GM12878 (cell line): ENCODE results near the gene PRKCI. TPM values are rescaled to one million over a fixed set of nuclear protein-coding genes. Genes with fewer than 3 reads are reported as not detected.
A peak's percentile ranks its signal among the peaks of the same experiment; 100 is the strongest.

Experiments used
- ATAC-seq: fragments of 200-7000 bp; cut with Tn5 transposase; 3 replicates; pipeline ENCODE4 v1.9.1; 2020; ENCODE audit warnings: mild to moderate bottlenecking, moderate library complexity
- BruUV-seq: library from RNA; stranded (reverse); fragments of 400-500 nt; replicated peaks from 2 replicates; lab custom pipeline; 2021; lab: Mats Ljungman, UMichigan
- CTCF ChIA-PET: fragments of 300-600 bp; sonication (Branson Sonifier 250); formaldehyde crosslinking; extraction: SDS; loops from one replicate; lab custom pipeline; 2021; ENCODE audit warnings: inconsistent platforms; lab: Yijun Ruan, JAX
- POLR2A ChIA-PET: fragments of 350-600 bp; formaldehyde crosslinking; extraction: SDS; loops from one replicate; lab custom pipeline; 2021; ENCODE audit warnings: inconsistent platforms; lab: Charles Lee
- RAD21 ChIA-PET: fragments of 300-600 bp; sonication (Branson Sonifier 250); formaldehyde crosslinking; loops from one replicate; lab custom pipeline; 2023; ENCODE audit warnings: antibody characterized with exemption; ENCODE audit not compliant: unreplicated experiment; lab: Charles Lee
- SMC1A ChIA-PET: fragments of 300-600 bp; sonication (Branson Sonifier 250); formaldehyde crosslinking; loops from one replicate; lab custom pipeline; 2023; ENCODE audit not compliant: unreplicated experiment, uncharacterized antibody; lab: Charles Lee
- DNase-seq: peaks from one replicate; pipeline ENCODE4 v3.0.0-alpha.2; 2011; ENCODE audit warnings: low read depth, low spot score
- FAIRE-seq: peaks from 3 replicates; lab custom pipeline; 2011; peaks lifted over from hg19 to GRCh38; lab: Jason Lieb, UNC
- H2AFZ ChIP-seq: 2 replicates; pipeline ENCODE4 v1.6.0; 2011; ENCODE audit warnings: low read depth, low read length, control low read depth; ENCODE audit not compliant: control insufficient read depth
- H3K27ac ChIP-seq: 2 replicates; pipeline ENCODE4 v1.5.1; 2011; ENCODE audit warnings: control low read depth; ENCODE audit not compliant: control insufficient read depth, insufficient read depth
- H3K27me3 ChIP-seq, 2 experiments: replicated peaks in 1 of 2; 2 replicates each; pipeline versions ENCODE4 v1.6.0 to v1.6.1; 2011; ENCODE audit warnings: low read length in 1 of 2; ENCODE audit not compliant: control insufficient read depth in 2 of 2, insufficient read depth in 2 of 2
- H3K36me3 ChIP-seq, 2 experiments: 2 replicates each; pipeline ENCODE4 v1.5.1; 2011; ENCODE audit warnings: low read length in 1 of 2; ENCODE audit not compliant: control insufficient read depth in 2 of 2, insufficient read depth in 2 of 2
- H3K4me1 ChIP-seq: 2 replicates; pipeline ENCODE4 v1.6.1; 2011; ENCODE audit warnings: mild to moderate bottlenecking, low read length, moderate library complexity, mixed read lengths; ENCODE audit not compliant: control insufficient read depth, insufficient read depth
- H3K4me2 ChIP-seq: 2 replicates; pipeline ENCODE4 v1.6.0; 2011; ENCODE audit warnings: control low read depth; ENCODE audit not compliant: control insufficient read depth, insufficient read depth
- H3K4me3 ChIP-seq: fragments of 200-600 bp; sonication (generic); 2 replicates; pipeline ENCODE4 v1.5.1; 2016
- H3K79me2 ChIP-seq: 2 replicates; pipeline ENCODE4 v1.6.0; 2011; ENCODE audit warnings: low read length; ENCODE audit not compliant: control insufficient read depth, insufficient read depth
- H3K9ac ChIP-seq: 2 replicates; pipeline ENCODE4 v1.8.0; 2011; ENCODE audit warnings: low read length, control low read depth, mixed read lengths; ENCODE audit not compliant: control insufficient read depth, insufficient read depth
- H3K9me3 ChIP-seq: replicated peaks from 3 replicates; pipeline ENCODE4 v1.5.1; 2011; ENCODE audit warnings: mild to moderate bottlenecking, low read length; ENCODE audit not compliant: control insufficient read depth, insufficient read depth
- H4K20me1 ChIP-seq: 2 replicates; pipeline ENCODE4 v1.6.0; 2011; ENCODE audit not compliant: control insufficient read depth, insufficient read depth
- CBFB ChIP-seq: IDR thresholded peaks from 2 replicates; pipeline ENCODE4 v1.6.1; 2016; ENCODE audit warnings: antibody characterized with exemption, low read depth
- CBX5 ChIP-seq: sonication (generic); IDR thresholded peaks from 2 replicates; pipeline ENCODE4 v1.6.1; 2016; ENCODE audit warnings: low read depth, moderate library complexity, mild to moderate bottlenecking, inconsistent platforms
- CREB1 ChIP-seq: IDR thresholded peaks from 2 replicates; pipeline ENCODE4 v1.6.1; 2012; ENCODE audit warnings: low read depth, mild to moderate bottlenecking, inconsistent platforms
- FOXK2 ChIP-seq: fragments of 450-650 bp; IDR thresholded peaks from 2 replicates; pipeline ENCODE4 v1.6.1; 2017; ENCODE audit warnings: mild to moderate bottlenecking, moderate library complexity
- GATAD2B ChIP-seq: fragments of 450-650 bp; conservative IDR thresholded peaks from 2 replicates; pipeline ENCODE4 v1.6.1; 2017; ENCODE audit warnings: low read depth, mild to moderate bottlenecking, moderate library complexity
- IRF4 ChIP-seq: IDR thresholded peaks from 2 replicates; pipeline ENCODE4 v1.6.1; 2011; ENCODE audit warnings: low read depth, low read length
- MXI1 ChIP-seq: fragments of 150-350 bp; IDR thresholded peaks from 2 replicates; pipeline ENCODE4 v1.6.1; 2011; ENCODE audit warnings: low read depth, mild to moderate bottlenecking, inconsistent platforms, low read length, improper control_type of control experiment
- NR2C2 ChIP-seq: IDR thresholded peaks from 2 replicates; pipeline ENCODE4 v1.6.1; 2011; ENCODE audit warnings: borderline replicate concordance, low read depth; ENCODE audit not compliant: control insufficient read depth, insufficient read length
- NR2F1 ChIP-seq: fragments of 450-650 bp; conservative IDR thresholded peaks from 2 replicates; pipeline ENCODE4 v1.6.1; 2017; ENCODE audit warnings: mild to moderate bottlenecking
- NRF1 ChIP-seq: conservative IDR thresholded peaks from 2 replicates; pipeline ENCODE4 v1.6.1; 2011; ENCODE audit warnings: mild to moderate bottlenecking, low read depth, low read length, improper control_type of control experiment
- TCF3 ChIP-seq: IDR thresholded peaks from 2 replicates; pipeline ENCODE4 v1.6.1; 2012; ENCODE audit warnings: low read depth, mild to moderate bottlenecking, low read length, borderline replicate concordance; ENCODE audit not compliant: insufficient read depth
- ZNF207 ChIP-seq: fragments of 450-650 bp; IDR thresholded peaks from 2 replicates; pipeline ENCODE4 v1.6.1; 2014; ENCODE audit warnings: antibody characterized with exemption, mild to moderate bottlenecking, borderline replicate concordance
- ZSCAN29 ChIP-seq: fragments of 450-650 bp; IDR thresholded peaks from 2 replicates; pipeline ENCODE4 v1.6.1; 2017; ENCODE audit warnings: mild to moderate bottlenecking, moderate library complexity
- WGBS: methylation state at CpG from one replicate; pipeline ENCODE4 v1.1.6; 2016; ENCODE audit warnings: low lambda C conversion rate; ENCODE audit not compliant: insufficient replicate concordance, insufficient coverage; ENCODE audit errors: missing lambda C conversion rate; 5-methylcytosine and 5-hydroxymethylcytosine counted together
- in situ Hi-C: fragments of 300-500 bp; cut with MboI; formaldehyde crosslinking; loops from 9 replicates; pipeline ENCODE4 v1.14.3; 2018; ENCODE audit warnings: mixed read lengths
- intact Hi-C: fragments of 100-400 bp; cut with micrococcal nuclease; formaldehyde crosslinking; loops from one replicate; pipeline ENCODE4 v1.14.2; 2022; ENCODE audit not compliant: unreplicated experiment
- polyA plus RNA-seq, 11 experiments: library from polyadenylated mRNA; depleted of rRNA in 4 of 11; unstranded in 6 of 11; stranded (reverse) in 5 of 11; fragments of >200 nt; fragmentation: Nextera tagmentation in 4 of 11; fragmentation: Illumina TruSeq in 1 of 11; extraction: Ambion mirVana in 4 of 11; extraction: Trizol in 1 of 11; gene quantifications; 1 replicate in 1 of 11; 2 replicates in 10 of 11; pipeline versions ENCODE4 v1.2.1 to v1.2.3, GENCODE V29; 2011 to 2016; ENCODE audit warnings: inconsistent platforms in 2 of 11, missing spikeins in 2 of 11, low read depth in 1 of 11
- total RNA-seq, 4 experiments: library from RNA; depleted of rRNA in 3 of 4; stranded (reverse); fragments of >200 nt in 3 of 4; fragmentation: Illumina TruSeq in 1 of 4; extraction: Trizol in 1 of 4; gene quantifications; 2 replicates each; pipeline versions ENCODE4 v1.2.1 to v1.2.3, GENCODE V29; 2013 to 2021
- TF ChIP-seq, protein P1 (sequence below), 3 experiments: IDR thresholded peaks in 2 of 3; conservative IDR thresholded peaks in 1 of 3; 2 replicates each; pipeline ENCODE4 v1.5.1; 2011; ENCODE audit warnings: low read depth in 3 of 3, low read length in 3 of 3, mild to moderate bottlenecking in 3 of 3, control low read depth in 2 of 3, moderate library complexity in 2 of 3, inconsistent platforms in 1 of 3, mixed read lengths in 1 of 3; ENCODE audit not compliant: control insufficient read depth in 2 of 3, insufficient read depth in 1 of 3; ENCODE audit errors: extremely low read depth in 1 of 3
- TF ChIP-seq, protein P2 (sequence below): IDR thresholded peaks from 2 replicates; pipeline ENCODE4 v1.6.1; 2012; ENCODE audit warnings: low read depth, low read length, improper control_type of control experiment

Gene PRKCI
- total and polyA plus RNA-seq, 10 of the 15 experiments (the other 5 are each of a cell fraction or from before 2014, with no cell fraction given): 3.5 to 15.4 (median 11.8) TPM

DNA sequence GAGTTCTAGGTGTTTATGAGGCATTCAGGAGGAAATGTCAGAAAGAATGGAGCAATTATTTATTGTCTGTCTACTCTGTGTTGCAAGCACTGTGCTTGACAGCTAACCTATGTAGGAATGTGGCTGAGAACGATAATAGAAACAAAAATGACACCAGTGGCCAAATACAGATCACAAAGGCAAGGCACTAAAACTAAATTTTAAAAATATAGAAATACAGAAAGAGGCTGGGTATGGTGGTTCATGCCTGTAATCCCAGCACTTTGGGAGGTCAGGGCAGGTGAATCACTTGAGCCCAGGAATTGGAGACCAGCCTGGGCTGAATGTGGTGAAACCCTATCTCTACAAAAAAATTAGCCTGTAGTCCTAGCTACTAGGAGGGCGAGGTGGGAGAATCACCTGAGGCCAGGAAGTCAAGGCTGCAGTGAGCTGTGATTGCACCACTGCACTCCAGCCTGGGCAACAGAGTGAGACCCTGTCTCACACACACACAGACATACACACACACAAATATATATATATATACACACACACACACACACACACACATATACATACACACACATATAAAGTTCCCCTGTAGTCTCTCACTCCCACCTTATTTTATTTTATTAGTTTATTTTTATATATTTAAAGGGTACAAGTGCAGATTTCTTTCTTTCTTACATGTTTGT is 6.0 kb downstream of the PRKCI start:
- Histone ChIP-seq H3K9me3 (no peaks in the 10 kb centered on the region), H4K20me1 (no peaks in the 10 kb centered on the region), H3K27me3 (no peaks in the 10 kb centered on the region), H3K9ac (no peak overlapping the region), H3K4me2 (no peak overlapping the region), H3K36me3 (no peaks in the 10 kb centered on the region), H2AFZ (no peak overlapping the region), H3K79me2 (peaks cover 3% of the 10 kb centered on the region), H3K4me1 (no peaks in the 10 kb centered on the region), H3K27ac (no peak overlapping the region), H3K4me3 (no peak overlapping the region)
- ATAC-seq: no peak; the same call in 2 of the 3 replicates
- peak; percentile 54 for FAIRE-seq
- intact Hi-C loops: no loop called here
- TF ChIP-seq NR2C2 (no peak), MXI1 (no peak)
- WGBS: 66% methylated on average over 2 of the region's 2 CpGs
- no TSS peak for BruUV-seq
- in situ Hi-C loops: no loop called here
- ChIA-PET SMC1A (no interaction called here), CTCF (no interaction called here), RAD21 (no interaction called here), POLR2A (no interaction called here)
- DNase-seq: no peak

DNA sequence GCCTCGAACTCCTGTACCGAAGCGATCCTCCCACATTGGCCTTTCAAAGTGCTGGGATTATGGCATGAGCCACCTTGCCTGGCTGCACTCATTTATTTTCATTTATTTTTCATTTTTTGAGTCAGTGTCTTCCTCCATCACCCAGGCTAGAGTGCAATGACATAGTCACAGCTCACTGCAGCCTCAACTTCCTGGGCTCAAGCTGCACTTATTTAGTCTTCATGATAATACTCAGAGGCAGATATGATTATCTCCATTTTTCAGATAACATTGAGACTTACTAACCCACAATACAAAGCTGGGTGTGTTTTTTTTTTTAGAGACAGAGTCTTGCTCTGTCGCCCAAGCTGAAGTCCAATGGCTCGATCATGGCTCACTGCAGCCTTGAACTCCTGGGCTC is 10.0 kb downstream of the PRKCI start:
- no peak overlapping the region for H3K4me3 ChIP-seq
- H3K4me1 ChIP-seq: no peaks in the 10 kb centered on the region
- in situ Hi-C loops: no loop called here
- ATAC-seq (peak; percentile 38), FAIRE-seq (no peak), DNase-seq (no peak)
- H3K27ac ChIP-seq: no peak overlapping the region
- no peaks in the 10 kb centered on the region for H3K27me3 ChIP-seq
- H2AFZ ChIP-seq: no peak overlapping the region
- WGBS: 51% methylated on average over 5 of the region's 5 CpGs
- H3K4me2 ChIP-seq: no peak overlapping the region
- CTCF ChIA-PET: interaction anchor here (0.6 kb wide), 1 partner anchor 951 kb away, joined by 3 read pairs; no protein-coding TSS in a partner anchor
- SMC1A ChIA-PET: interaction anchor here (1.3 to 1.6 kb wide), 3 partner anchors 8 to 134 kb away, joined by 3 to 5 read pairs (median 4); no protein-coding TSS in a partner anchor
- H3K36me3 ChIP-seq: no peaks in the 10 kb centered on the region; a peak in 1 of 4 replicates
- no peaks in the 10 kb centered on the region; the same call in none of the 2 replicates for H3K79me2 ChIP-seq
- POLR2A ChIA-PET: no interaction called here
- BruUV-seq: no TSS peak
- no peaks in the 10 kb centered on the region for H4K20me1 ChIP-seq
- RAD21 ChIA-PET: no interaction called here
- no peaks in the 10 kb centered on the region for H3K9me3 ChIP-seq
- no peak overlapping the region for H3K9ac ChIP-seq
- intact Hi-C loops: no loop called here
- TF ChIP-seq ZSCAN29: no peak
- TF ChIP-seq, protein P1, sequence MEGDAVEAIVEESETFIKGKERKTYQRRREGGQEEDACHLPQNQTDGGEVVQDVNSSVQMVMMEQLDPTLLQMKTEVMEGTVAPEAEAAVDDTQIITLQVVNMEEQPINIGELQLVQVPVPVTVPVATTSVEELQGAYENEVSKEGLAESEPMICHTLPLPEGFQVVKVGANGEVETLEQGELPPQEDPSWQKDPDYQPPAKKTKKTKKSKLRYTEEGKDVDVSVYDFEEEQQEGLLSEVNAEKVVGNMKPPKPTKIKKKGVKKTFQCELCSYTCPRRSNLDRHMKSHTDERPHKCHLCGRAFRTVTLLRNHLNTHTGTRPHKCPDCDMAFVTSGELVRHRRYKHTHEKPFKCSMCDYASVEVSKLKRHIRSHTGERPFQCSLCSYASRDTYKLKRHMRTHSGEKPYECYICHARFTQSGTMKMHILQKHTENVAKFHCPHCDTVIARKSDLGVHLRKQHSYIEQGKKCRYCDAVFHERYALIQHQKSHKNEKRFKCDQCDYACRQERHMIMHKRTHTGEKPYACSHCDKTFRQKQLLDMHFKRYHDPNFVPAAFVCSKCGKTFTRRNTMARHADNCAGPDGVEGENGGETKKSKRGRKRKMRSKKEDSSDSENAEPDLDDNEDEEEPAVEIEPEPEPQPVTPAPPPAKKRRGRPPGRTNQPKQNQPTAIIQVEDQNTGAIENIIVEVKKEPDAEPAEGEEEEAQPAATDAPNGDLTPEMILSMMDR (IDR thresholded peaks at IDR 0.05 in 2 of 3, conservative IDR thresholded peaks at IDR 0.05 in 1 of 3; ENCODE audit: control insufficient read depth in 2 of 3, extremely low read depth in 1 of 3, insufficient read depth in 1 of 3, low read depth in 3 of 3, low read length in 3 of 3): no peak
- no peak for TF ChIP-seq CBX5
- TF ChIP-seq IRF4: no peak
- TF ChIP-seq, protein P2, sequence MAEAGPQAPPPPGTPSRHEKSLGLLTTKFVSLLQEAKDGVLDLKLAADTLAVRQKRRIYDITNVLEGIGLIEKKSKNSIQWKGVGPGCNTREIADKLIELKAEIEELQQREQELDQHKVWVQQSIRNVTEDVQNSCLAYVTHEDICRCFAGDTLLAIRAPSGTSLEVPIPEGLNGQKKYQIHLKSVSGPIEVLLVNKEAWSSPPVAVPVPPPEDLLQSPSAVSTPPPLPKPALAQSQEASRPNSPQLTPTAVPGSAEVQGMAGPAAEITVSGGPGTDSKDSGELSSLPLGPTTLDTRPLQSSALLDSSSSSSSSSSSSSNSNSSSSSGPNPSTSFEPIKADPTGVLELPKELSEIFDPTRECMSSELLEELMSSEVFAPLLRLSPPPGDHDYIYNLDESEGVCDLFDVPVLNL: no peak
- no peak for TF ChIP-seq NR2F1
- no peak for TF ChIP-seq NRF1
- TF ChIP-seq CREB1: no peak
- TF ChIP-seq FOXK2: no peak
- TF ChIP-seq GATAD2B: no peak
- no peak for TF ChIP-seq TCF3
- TF ChIP-seq ZNF207: no peak
- no peak for TF ChIP-seq NR2C2
- TF ChIP-seq CBFB: no peak
